Inferior parietal cortex (tissue), 1 donor: ENCODE data around the gene PPP6R3.

Experiments
- DNase-seq: peaks from one replicate; pipeline ENCODE4 v3.0.0-alpha.2; 2016; ENCODE audit errors: extremely low spot score

Gene PPP6R3

DNA sequence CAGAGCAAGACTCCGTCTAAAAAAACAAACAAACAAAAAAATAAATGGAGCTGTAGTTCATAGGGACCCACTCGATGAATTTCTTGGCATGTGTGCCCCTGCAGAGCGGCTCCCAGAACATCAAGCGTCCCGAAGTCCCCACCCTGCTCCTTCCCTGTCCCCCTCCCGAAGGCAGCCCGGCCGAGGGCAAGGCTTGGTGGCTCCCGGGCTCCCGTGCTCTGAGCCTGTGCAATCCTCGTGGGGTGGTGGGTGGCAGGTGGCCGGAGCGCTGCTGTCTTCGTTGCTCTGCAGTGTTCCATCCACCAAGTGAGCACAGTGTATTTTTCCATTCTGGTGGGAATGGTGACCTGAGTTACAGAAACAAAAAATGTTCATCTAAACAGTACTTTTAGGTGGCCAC lies 190.2 kb downstream of the PPP6R3 start:
- DNase-seq = no peak

DNA sequence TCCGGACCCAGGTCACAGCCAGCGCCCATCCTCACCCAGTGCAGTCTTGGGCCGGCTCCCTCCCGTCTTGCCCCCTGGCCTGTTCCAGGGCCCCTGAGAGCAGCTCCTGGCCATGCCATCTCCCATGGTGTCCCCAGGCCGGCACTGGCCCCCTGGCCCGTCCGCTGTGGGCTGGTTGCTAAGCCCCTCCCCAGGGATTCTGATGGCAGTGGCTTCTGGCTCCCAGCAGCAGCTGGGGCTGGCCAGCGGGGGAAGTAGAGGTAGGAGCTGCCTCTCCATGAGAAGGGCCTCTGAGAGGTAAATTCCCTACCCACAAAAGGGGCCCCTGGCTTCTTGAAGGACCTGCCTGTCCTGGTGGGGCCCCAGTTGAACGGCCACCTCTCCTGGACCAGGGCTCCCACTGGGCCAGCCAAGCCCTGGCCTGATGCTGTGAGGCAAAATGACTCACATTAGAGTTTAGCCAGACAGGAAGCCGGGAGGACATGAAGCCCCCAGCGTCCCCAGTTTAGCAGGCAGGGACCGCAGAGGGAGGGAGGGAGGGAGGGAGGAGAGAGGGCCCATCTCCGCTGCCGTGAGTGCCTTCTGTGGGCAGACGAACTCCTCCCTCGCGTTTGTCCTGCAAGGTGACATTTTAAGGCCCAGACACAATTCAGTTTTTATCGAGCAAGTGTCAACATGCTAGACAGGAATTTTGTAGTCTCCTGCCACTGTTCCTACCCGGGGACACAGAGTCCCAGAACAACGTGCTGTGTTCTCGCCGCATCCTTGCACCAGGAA lies 190.8 kb downstream of the PPP6R3 start:
- DNase-seq = no peak

DNA sequence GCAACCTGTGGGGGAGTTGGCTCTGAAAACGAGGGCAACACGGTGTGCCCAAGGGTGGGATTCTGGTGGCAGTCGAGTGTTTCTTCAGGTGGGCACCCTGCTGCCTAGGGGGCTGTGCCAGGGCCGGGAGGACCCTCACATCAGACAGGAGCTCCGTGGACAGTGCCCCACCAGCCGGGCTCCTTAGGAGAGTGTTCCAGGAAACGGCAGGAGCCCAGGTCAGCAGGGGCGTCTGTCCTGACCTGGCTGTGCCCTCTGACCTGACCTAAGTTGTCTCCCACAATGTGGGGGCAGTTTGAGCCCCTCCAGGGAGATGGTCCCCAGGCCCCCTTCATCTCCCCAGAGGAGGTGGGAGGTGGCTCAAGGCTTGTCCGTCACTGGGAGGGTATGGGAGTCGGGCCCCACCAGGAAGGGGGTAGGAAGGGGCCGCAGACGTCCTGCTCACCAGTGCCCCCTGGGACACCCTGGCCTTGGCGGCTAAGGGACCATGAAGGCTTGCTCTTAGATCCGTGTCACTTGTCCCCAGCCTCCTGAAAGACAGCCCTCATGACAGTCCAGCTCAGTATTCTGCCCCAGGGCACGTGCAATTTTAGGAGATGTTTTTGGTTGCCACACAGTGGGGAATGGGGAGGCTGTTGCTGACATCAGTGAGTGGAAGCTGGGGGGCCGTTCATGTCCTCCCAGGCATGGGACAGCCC lies 191.6 kb downstream of the PPP6R3 start:
- DNase-seq = no peak

DNA sequence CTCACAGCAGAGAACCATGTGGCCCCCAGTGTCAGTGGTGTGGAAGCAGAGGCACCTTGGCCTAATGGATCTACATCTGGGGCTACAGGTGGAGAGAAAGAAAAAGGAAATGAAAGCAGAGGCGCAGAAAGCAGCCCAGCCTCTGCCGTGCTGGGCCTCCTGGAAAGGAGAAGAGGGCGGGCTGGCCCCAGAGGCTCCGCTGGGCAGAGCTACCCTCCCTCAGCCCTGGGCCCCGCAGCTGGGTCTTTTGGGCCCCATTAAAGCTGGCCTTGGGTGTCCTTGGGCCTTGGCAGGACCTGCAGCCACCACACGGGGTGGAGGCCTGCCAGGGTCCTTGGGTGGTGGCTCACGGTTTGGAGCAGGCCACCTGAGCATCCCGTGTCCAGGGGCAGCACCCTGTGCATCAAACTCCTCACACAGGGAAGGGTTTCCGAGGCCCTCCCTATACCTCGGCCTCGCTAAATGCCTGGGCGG lies 192.2 kb downstream of the PPP6R3 start:
- DNase-seq = no peak

DNA sequence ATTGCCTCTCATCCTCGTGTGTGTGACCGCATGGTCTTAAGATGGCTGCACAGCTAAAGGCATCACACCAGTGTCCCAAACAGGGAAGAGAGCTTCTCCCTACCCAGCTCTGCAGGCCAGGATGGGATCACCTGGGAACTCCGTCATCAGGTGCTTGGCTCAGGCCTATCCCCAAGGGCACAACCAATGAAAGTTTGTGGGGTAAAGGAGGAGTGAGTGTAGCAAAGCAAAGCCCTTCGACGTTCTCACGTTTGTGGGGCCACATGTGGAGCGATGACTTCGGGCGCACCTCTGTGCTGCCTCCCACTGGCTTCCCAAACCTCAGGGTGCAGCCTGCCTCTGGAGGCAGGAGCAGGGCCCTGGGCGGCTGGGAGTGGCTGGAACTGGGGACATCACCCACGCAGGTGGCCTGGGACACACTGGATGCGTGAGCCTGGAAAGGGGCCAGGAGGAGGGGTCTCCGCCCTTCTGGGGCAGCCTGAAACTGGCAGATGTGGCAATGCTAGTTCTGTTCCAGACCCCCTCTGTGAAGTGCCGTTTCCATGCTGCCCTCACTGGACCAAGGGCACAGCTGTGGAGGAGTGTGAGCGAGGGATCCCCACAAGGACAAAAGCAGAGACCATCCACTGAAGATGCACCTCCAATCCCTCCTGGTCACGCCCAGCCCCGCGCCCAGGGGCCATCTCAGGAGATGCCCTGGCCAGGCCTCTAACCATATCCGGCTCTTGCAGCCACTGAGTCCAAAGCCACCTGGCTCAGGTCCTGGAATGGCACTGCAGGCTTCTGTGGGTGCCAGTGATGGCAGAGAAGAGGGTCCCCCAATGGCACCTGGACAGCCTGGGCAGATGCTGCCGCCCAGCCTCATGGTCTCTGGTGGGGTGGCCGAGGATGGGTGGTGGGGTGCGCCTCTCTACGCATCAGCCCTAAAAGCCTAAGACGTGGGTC lies 193.2 kb downstream of the PPP6R3 start:
- DNase-seq = no peak

DNA sequence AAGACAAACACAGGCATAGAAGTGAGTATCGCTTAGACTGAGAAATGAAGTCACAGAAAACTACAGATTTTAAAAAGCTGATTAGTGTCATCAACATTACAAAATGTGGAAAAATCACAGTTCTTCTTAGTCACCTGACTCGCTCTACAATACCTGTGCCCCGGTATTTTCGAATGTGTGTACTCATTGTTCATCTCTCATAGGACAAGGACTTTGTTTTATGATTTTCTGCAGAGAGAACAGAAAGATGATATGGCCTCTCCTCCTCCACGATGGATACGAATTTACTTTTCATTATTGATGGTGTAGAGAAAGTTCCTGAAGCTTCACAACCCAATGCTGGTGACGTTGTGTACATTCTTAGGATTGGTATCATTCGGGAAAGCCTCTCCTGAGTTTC lies 194.4 kb downstream of the PPP6R3 start:
- DNase-seq = no peak

DNA sequence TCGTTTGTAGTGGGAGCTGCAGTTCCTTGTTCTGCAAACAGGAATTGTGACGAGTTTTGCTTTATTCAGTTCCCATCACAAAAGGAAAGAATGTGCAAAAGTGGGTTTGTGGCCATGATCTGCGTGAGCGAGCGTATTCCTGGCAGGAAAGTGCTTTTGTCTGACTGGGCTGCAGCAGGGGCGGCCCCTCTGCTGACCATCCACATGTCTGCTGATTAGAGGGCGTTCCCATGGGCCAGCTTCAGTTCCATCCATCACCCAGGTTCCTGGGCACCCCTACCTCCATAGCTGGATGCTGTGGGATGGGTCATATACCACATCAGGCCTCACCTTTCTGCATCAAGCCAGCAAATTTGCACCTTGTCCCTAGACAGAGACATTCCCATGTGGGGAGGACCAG lies 194.9 kb downstream of the PPP6R3 start:
- DNase-seq = no peak

DNA sequence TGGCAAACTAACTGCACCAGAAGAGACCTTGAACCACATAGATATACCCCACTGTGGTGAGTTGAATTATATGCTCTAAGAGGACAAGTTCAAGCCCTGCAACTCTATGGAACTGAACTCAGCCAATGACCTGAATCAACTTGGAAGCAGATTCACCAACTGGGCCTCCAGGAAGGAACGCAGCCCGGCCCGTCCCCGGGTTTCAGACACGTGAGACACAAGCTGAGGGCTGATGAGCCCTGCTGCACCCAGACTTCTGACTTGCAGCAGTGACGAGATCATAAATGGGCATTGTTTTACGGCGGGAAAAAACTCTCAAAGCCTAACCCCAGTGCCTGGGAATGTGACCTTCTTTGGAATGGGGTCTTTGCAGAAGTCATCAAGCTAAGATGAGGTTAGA lies 195.3 kb downstream of the PPP6R3 start:
- no peak for DNase-seq

DNA sequence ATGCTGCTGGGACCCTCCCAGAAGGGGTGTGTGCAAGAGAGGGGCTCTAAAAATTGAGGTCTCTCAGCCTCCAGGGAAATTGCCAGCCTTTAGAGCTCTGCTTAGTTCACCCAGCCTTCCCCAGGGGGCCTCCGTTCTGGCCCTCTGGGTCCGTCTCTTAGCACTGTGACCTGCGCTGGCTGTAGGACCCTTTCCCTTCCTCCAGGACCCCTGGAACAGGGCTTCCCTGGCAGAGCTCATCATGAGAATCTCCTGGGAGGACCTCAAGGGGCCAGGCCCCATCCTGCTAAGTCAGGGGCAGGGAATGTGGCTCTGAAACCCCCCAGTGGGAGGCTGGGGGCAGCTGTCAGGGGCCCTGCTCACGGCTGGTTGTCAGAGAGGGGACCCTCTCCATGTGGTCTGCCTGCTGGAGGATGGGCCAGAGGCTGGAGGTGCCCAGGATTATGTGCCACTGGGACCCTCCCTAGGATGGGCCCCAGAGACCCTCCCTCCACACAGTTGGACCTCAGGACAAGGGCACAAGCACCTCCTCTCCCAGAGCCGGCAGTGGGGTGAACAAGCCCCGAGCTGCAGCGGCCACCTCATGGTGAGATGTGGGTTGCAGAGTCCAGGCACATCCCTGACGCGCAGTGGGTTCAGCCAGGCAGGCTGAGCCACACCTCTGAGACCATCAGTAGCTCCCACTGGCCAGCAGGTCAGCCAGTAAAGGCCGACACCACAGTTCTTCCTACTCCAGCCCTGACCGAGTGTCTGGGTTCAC lies 196.6 kb downstream of the PPP6R3 start:
- no peak for DNase-seq

DNA sequence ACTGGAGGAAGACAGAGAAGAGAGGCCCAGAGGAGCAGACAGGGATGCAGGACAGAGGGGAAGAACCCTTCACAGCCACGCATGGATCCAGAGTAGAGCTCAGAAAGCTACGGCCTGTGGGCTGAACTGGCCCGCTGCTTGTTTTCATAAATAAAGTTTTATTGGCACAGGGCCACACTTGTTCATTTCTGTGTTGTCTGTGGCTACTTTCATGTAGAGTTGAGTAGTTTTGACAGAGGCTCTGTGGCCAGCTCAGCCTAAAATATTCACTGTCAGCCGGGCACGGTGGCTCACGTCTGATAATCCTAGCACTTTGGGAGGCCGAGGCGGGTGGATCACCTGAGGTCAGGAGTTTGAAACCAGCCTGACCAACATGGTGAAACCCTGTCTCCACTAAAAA lies 197.5 kb downstream of the PPP6R3 start:
- no peak for DNase-seq

DNA sequence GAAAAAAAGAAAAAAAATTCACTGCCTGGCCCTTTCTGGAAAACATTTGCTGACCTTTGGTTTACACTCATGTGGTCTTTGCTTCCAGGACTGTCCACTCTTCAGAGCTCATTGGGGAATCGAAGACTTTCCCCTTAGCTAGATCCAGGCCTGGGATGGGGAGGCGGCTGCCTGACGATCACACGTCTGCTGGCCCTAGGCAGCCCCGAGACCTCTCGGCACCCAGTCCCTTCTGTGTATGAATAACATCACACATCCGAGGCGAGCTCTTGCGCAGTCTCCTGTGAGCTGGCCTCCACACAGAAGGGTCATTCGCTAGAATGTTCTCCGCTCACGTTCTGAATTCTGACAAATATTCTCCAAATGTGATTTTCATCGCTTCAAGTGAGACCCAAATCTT lies 198.1 kb downstream of the PPP6R3 start:
- no peak for DNase-seq

DNA sequence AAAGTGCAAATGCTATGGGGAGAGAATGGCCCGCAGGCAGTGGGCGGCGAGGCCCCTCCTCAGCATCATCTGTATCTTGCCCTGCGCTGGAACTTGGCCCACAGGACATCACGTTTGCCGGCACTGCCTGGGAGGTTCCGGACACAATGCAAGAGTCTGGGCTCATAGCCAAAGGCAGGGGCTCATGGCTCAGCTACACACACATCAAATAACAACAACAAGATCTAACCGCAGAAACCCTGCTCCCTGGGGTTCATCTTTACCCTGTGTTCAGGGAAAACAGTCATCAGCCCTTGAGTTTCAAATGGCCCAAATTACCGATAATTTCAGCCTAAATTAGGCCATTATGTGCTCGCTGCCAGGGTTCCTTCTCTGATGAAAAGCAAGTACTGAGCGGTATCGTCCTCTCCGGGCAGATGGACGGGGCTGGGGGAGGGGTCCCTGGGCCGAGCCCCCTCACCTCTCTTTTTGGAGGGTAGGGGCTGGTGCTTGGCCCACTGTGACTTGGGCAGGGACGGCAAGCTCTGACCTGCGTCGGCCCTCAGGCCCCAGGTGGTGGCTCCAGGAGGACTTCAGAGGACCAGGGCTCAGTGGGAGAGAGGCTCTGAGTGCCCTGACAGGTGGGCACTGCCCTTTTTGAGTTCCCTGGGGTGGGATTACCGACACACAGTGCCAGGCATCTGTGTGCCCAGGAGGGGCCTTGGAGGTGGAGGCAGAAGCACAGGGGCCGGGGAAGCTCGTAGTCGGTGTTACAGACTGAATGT lies 198.8 kb downstream of the PPP6R3 start:
- peak; percentile 17 for DNase-seq

DNA sequence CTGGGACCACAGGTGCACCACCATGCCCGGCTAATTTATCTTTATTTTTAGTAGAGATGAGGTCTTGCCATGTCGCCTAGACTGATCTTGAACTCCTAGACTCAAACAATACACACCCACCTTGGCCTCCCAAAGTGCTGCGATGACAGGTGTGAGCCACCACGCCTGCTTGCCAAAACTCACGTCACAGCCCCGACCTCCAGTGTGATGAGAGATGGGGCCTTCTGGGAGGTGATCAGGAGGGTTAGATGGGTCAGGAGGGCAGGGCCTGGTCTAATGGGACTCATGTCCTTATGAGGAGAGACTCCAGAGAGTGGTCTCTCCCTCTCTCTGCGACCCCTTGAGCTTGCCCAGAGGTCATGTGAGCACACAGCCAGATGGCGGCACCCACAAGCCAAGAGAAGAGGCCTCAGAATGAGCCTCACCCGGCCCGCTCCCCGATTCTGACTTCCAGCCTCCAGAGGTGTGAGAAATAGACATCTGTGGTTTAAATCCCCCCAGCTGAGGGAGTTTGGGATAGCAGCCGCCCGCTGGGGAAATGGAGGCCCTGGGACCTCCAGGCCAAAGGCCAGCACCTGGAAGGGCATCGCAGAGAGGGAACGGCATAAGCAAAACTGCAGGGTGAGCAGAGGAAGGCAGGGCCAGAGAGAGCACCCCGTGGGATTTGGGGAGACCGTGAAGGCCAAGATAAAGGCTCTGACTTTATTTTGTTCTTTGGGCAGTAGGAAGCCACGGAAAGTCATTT lies 199.7 kb downstream of the PPP6R3 start:
- DNase-seq = no peak

DNA sequence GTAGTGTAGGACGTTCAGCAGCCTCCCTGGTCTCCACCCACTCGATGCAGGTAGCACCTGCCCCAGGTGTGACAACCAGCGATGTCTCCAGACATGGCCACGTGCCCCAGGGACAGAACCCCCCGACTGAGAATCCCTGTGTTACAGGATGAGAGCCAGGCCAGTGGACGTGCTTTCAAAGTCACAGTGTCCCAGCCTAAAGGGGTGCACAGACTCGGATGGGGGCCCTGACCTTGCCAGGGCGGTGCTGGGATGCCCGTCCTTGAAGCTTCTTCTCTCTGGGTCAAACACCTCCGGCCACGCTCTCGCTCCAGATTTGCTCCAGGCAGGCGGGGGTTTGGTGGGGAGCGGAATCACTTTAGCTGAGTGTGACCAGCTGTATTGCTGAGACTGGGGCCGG lies 200.5 kb downstream of the PPP6R3 start:
- DNase-seq = no peak

DNA sequence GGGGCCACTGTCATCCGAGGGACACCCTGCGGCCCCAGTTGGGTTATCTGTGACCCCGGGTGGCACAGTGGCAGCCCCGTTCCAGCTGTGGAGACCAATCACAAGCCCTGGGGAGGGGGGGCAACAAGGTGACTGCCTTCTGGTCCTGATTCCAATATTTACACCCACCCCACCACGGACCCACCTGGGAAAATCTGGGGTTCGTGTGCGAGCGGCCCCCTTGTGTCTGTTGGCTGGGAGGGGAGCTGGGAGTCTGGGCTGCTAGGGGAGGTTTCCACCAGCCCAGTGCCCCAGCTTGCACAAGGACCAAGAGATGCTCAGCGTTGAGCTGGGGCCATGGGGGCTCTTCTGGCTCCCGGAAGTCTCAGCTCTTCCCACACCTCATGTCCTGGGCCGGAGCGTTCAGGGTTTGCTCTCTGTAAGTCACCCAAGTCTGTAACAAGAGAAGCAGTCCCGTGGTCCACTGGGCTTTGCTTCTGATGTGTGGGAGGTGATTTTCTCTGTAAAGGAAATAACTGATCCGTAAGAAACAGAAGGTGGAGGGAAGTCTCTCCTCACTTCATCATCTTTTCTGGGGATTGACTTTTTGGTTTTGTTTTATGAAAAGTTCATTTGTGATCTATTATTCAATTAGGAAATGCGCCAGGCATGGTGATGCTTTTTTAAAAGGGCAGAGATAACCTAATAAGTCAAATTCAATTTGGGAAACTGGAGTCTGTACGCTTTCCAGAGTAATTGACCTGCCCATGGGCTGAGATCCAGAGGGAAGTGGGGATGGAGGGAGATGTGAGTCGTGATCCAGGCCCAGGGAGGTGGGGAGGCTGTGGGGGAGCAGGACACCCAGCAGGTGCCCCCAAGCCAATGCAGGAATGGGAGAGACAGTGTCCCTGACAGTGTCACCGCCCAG lies 201.4 kb downstream of the PPP6R3 start:
- no peak for DNase-seq

DNA sequence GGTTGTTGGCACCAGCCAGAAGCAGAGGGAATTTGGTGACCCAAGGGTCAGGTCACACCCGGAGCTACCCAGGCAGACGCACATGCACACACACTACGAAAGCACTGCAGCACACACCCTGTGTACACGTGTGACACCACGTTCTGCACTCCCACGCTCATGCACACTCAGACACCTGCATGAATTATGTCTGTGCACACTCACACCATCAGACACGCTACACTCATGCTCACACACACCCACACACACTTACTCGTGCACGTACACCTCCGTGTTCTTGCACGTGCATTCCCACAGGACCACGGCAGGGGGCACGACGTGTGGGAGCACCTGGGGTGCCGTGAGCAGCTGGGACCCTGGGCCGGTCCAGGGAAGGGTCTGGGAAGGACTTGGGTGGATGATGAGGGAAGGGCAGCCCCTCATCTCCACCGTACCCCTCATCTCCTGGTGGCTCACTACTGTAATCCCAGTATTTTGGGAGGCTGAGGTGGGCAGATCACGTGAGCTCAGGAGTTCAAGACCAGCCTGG lies 203.0 kb downstream of the PPP6R3 start:
- DNase-seq = no peak

DNA sequence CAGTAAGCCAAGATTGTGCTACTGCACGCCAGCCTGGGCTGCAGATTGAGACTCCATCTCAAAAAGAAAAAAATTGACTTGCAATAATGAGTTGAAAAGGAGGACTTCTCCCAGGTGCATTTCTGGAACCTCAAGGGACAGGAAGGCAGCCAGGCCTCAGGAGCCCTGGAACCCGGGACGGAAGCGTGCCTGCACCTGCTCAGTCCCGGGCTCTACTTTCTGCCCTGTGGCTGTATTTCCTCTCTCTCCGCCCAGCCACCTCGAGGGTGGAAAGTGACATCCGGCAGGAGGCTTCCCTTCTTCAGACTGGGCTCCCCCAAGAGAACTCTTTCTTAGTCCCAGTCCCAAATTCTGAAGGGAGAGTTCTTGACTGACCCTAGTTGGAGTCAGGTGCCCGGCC lies 203.6 kb downstream of the PPP6R3 start:
- DNase-seq = no peak

DNA sequence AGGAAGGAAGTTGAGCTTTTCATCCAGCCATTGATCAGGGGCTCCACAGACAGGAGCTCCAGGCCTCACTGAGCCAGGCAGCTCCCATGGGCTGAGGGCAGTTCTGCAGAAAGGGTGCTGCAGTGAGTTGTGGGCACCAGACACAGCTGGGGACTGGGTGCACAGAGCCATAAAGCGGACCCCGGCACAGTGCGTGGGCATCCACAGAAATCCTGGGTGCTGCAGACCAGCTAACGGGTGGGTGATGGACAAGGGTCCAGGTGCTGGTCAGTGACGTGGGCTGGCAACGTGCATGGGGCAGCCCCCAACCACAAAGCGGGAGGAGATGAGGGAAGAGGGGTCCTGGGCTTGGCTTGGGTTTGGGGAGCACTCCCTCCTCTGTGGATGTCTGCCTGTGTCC lies 204.4 kb downstream of the PPP6R3 start:
- no peak for DNase-seq
